ENCODE data around the gene SASH3.

The SASH3 gene

GRCh38 chrX:129781680-129782495 is 2.1 kb downstream of the SASH3 start:
- in situ Hi-C loops (cut with HindIII; ENCODE audit: low sequenced_read_pairs), result no loop called here

GRCh38 chrX:129782706-129783105 is 3.0 kb downstream of the SASH3 start:
- in situ Hi-C loops (cut with HindIII; ENCODE audit: low sequenced_read_pairs), result no loop called here

GRCh38 chrX:129783291-129783713 is 3.6 kb downstream of the SASH3 start:
- in situ Hi-C loops (cut with HindIII; ENCODE audit: low sequenced_read_pairs), result no loop called here

- in situ Hi-C loops (cut with HindIII; ENCODE audit: low sequenced_read_pairs), result no loop called here
Measured at GRCh38 chrX:129784371-129784770, 4.6 kb downstream of the SASH3 start.

GRCh38 chrX:129785160-129785947 is 5.6 kb downstream of the SASH3 start:
- in situ Hi-C loops (cut with HindIII; ENCODE audit: low sequenced_read_pairs), result no loop called here

- in situ Hi-C loops (cut with HindIII; ENCODE audit: low sequenced_read_pairs), result no loop called here
Measured at GRCh38 chrX:129786210-129786651, 6.5 kb downstream of the SASH3 start.

- in situ Hi-C loops (cut with HindIII; ENCODE audit: low sequenced_read_pairs), result no loop called here
Measured at GRCh38 chrX:129787336-129788055, 7.7 kb downstream of the SASH3 start.

- in situ Hi-C loops (cut with HindIII; ENCODE audit: low sequenced_read_pairs), result no loop called here
Measured at GRCh38 chrX:129788527-129788926, 8.8 kb downstream of the SASH3 start.

- in situ Hi-C loops (cut with HindIII; ENCODE audit: low sequenced_read_pairs), result no loop called here
Measured at GRCh38 chrX:129790146-129790545, 10.4 kb downstream of the SASH3 start.

- in situ Hi-C loops (cut with HindIII; ENCODE audit: low sequenced_read_pairs), result no loop called here
Measured at GRCh38 chrX:129790808-129791207, 11.1 kb downstream of the SASH3 start.

GRCh38 chrX:129791336-129791735 is 11.6 kb downstream of the SASH3 start:
- in situ Hi-C loops (cut with HindIII; ENCODE audit: low sequenced_read_pairs), result no loop called here

GRCh38 chrX:129791961-129792570 is 12.3 kb downstream of the SASH3 start:
- in situ Hi-C loops (cut with HindIII; ENCODE audit: low sequenced_read_pairs), result no loop called here

GRCh38 chrX:129792586-129793291 is 13.0 kb downstream of the SASH3 start:
- in situ Hi-C loops (cut with HindIII; ENCODE audit: low sequenced_read_pairs), result no loop called here

- in situ Hi-C loops (cut with HindIII; ENCODE audit: low sequenced_read_pairs), result no loop called here
Measured at GRCh38 chrX:129793604-129794191, 13.9 kb downstream of the SASH3 start.

- in situ Hi-C loops (cut with HindIII; ENCODE audit: low sequenced_read_pairs), result no loop called here
Measured at GRCh38 chrX:129795584-129795983, 15.8 kb downstream of the SASH3 start.

GRCh38 chrX:129797251-129797906 is 17.6 kb downstream of the SASH3 start:
- in situ Hi-C loops (cut with HindIII; ENCODE audit: low sequenced_read_pairs), result no loop called here

GRCh38 chrX:129798456-129798855 is 18.7 kb downstream of the SASH3 start:
- in situ Hi-C loops (cut with HindIII; ENCODE audit: low sequenced_read_pairs), result no loop called here

GRCh38 chrX:129798888-129799287 is 19.1 kb downstream of the SASH3 start:
- in situ Hi-C loops (cut with HindIII; ENCODE audit: low sequenced_read_pairs), result no loop called here

GRCh38 chrX:129800186-129800585 is 20.4 kb downstream of the SASH3 start:
- in situ Hi-C loops (cut with HindIII; ENCODE audit: low sequenced_read_pairs), result no loop called here

All from endothelial cell of hepatic sinusoid (primary cell).